Amniotic stem cell (primary cell): Measurements from ENCODE around the gene ALKBH5.
A peak's percentile ranks its signal among the peaks of the same experiment; 100 is the strongest.

ENCODE experiments used
- DNase-seq: peaks from one replicate; lab custom pipeline; 2025; lab: John Stamatoyannopoulos, UW

ALKBH5 gene

GRCh38 chr17:18158022-18158600, 25.5 kb upstream of the ALKBH5 start:
- no peak for DNase-seq

GRCh38 chr17:18159551-18160120, 24.0 kb upstream of the ALKBH5 start:
- no peak for DNase-seq

- no peak for DNase-seq
Measured at GRCh38 chr17:18160128-18160856, 23.3 kb upstream of the ALKBH5 start.

GRCh38 chr17:18161207-18162145, 22.2 kb upstream of the ALKBH5 start:
- DNase-seq = no peak

GRCh38 chr17:18163547-18163946, 20.1 kb upstream of the ALKBH5 start:
- no peak for DNase-seq

- no peak for DNase-seq
Measured at GRCh38 chr17:18166894-18167293, 16.7 kb upstream of the ALKBH5 start.

- no peak for DNase-seq
Measured at GRCh38 chr17:18167421-18167820, 16.2 kb upstream of the ALKBH5 start.

- no peak for DNase-seq
Measured at GRCh38 chr17:18172531-18173278, 10.9 kb upstream of the ALKBH5 start.

GRCh38 chr17:18173740-18174139, 9.9 kb upstream of the ALKBH5 start:
- no peak for DNase-seq

GRCh38 chr17:18176176-18176575, 7.5 kb upstream of the ALKBH5 start:
- DNase-seq = no peak

GRCh38 chr17:18177133-18177532, 6.5 kb upstream of the ALKBH5 start:
- no peak for DNase-seq

- no peak for DNase-seq
Measured at GRCh38 chr17:18177722-18178121, 5.9 kb upstream of the ALKBH5 start.

- DNase-seq = no peak
Measured at GRCh38 chr17:18179196-18179595, 4.4 kb upstream of the ALKBH5 start.

GRCh38 chr17:18179804-18180203, 3.8 kb upstream of the ALKBH5 start:
- no peak for DNase-seq

- DNase-seq = no peak
Measured at GRCh38 chr17:18181358-18181757, 2.3 kb upstream of the ALKBH5 start.

- no peak for DNase-seq
Measured at GRCh38 chr17:18182110-18182977, 1.3 kb upstream of the ALKBH5 start.

- DNase-seq = peak; percentile 76
Measured at GRCh38 chr17:18182978-18183333, 672 bp upstream of the ALKBH5 start.

- DNase-seq = no peak
Measured at GRCh38 chr17:18184143-18185031, 759 bp downstream of the ALKBH5 start.

- DNase-seq = peak; percentile 20
Measured at GRCh38 chr17:18185391-18185790, 1.8 kb downstream of the ALKBH5 start.
